Erythroblast (primary cell): Measurements from ENCODE around the gene IL22RA2.

Experiments used
- GATA1 ChIP-seq: IDR thresholded peaks from 2 replicates; pipeline ENCODE4 v1.6.1; 2011; ENCODE audit warnings: low read depth, mild to moderate bottlenecking, control low read depth, low read length, moderate library complexity
- POLR2A ChIP-seq: IDR thresholded peaks from 2 replicates; pipeline ENCODE4 v1.6.1; 2011; ENCODE audit warnings: mild to moderate bottlenecking, low read length

DNA sequence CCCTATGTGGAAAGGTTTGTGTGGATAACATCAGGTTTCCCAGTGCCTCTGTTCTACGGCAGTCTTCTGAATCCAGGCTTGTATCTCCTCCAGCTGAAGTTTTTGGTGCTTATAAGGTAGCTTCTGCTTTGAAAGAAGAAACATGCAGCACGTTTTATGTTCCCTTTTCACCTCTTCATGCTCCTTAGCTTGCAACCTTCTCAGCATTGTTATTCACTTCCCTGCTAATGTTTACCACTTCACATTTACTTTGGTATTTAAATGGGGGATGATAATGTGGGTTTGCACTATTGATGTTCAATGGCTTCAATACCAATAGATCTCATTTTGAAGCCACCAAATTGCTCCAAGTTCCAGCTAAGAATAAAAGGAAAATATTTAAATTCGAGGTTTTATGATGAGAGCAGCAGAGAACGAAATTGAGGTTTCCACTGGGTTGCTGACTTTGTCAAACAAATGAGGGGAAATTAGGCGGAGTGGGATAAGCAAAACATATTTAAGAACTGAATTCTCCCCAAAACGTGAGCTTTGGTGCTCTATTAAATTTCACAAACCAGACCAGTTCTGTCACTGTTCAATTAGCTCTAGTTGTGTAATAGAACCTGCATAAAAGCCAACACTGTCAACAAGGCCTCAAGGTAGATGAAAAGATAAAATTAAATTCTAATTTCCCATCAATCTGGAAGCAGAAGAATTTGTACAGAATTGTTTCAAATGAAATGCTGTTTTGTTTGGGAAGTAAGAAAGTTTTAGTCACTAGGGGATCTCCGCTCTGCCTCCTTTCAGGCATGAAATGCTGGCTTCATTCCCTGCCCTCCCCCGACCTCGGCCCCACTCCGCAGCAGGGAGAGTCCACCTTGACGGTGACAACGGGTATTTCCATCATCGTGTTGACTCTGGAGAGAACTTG lies 1.4 kb downstream of the IL22RA2 start:
- TF ChIP-seq POLR2A (no peak), GATA1 (no peak)
